Measurements from ENCODE around the gene BBS9.

BBS9 gene

GRCh38 chr7:33339074-33339790, 209.9 kb downstream of the BBS9 start:
- no peak overlapping the region for H3K9ac ChIP-seq
- no peak overlapping the region for H3K27ac ChIP-seq
- no peaks in the 10 kb centered on the region for H3K9me3 ChIP-seq
- H3K4me1 ChIP-seq = no peaks in the 10 kb centered on the region
- no peak for TF ChIP-seq Cebpa-rat (IDR thresholded peaks at IDR 0.05)
- H3K36me3 ChIP-seq = no peaks in the 10 kb centered on the region
- no peak overlapping the region for H3K4me3 ChIP-seq
- H3K4me2 ChIP-seq = no peak overlapping the region
- H4K20me1 ChIP-seq = no peaks in the 10 kb centered on the region
- no peaks in the 10 kb centered on the region for H3K27me3 ChIP-seq

DNA sequence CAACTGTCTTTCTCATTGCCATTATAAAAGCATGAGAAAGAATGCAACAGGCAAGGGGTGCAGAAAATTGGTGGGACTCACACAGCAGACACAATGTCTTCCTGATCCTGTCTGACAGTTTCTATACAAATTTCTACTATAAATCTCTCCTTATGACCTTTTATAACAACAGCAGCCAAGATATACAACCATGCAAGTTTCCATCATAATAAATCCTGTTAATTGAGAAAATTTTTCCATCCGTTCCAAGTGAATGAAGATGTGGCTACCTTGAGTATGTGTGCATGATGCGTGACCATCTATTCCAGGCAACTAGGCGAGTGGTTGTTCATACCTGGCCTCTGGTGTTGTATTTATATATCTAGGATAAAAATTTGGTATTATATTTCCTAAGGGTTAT, 216.7 kb downstream of the BBS9 start:
- Histone ChIP-seq H3K9me3 (no peaks in the 10 kb centered on the region), H4K20me1 (no peaks in the 10 kb centered on the region), H3K27me3 (no peaks in the 10 kb centered on the region), H3K4me3 (no peak overlapping the region), H3K4me2 (no peak overlapping the region), H3K36me3 (no peaks in the 10 kb centered on the region), H3K27ac (no peak overlapping the region), H3K9ac (no peak overlapping the region), H3K4me1 (no peaks in the 10 kb centered on the region)
- TF ChIP-seq Cebpa-rat (IDR thresholded peaks at IDR 0.05) = no peak

- TF ChIP-seq Cebpa-rat (IDR thresholded peaks at IDR 0.05) = no peak
- Histone ChIP-seq H3K9me3 (no peaks in the 10 kb centered on the region), H3K27ac (no peak overlapping the region), H3K36me3 (no peaks in the 10 kb centered on the region), H3K9ac (no peak overlapping the region), H3K27me3 (no peaks in the 10 kb centered on the region), H4K20me1 (no peaks in the 10 kb centered on the region), H3K4me1 (no peaks in the 10 kb centered on the region), H3K4me3 (no peak overlapping the region), H3K4me2 (no peak overlapping the region)
Measured at GRCh38 chr7:33350577-33350976, 221.2 kb downstream of the BBS9 start.

- no peak overlapping the region for H3K9ac ChIP-seq
- no peak overlapping the region for H3K4me3 ChIP-seq
Measured at GRCh38 chr7:33351709-33352108, 222.3 kb downstream of the BBS9 start.

DNA sequence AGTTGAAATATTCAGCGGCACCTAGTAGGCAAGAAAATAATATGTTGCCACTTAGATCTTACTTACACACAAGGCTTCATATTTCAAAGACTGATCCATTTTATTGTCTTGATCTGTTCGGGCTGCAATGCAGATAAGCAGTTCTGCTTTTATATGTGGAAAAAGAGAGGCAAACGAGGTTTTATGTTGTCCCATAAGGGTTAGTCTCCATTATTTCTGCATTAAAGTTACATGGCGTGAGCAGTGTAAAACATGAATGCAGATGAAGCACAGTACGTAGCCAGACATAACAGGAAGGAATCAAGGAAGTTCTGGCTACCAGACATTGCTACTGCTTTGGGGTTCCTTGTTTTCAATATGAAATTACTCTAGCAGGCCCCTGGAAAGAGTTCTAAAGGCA, 224.8 kb downstream of the BBS9 start:
- Histone ChIP-seq H3K4me1 (no peaks in the 10 kb centered on the region), H3K9me3 (no peaks in the 10 kb centered on the region), H3K27me3 (no peaks in the 10 kb centered on the region), H4K20me1 (no peaks in the 10 kb centered on the region), H3K36me3 (no peaks in the 10 kb centered on the region), H3K9ac (no peak overlapping the region), H3K27ac (no peak overlapping the region), H3K4me3 (no peak overlapping the region), H3K4me2 (no peak overlapping the region)
- no peak for TF ChIP-seq Cebpa-rat (IDR thresholded peaks at IDR 0.05)

More at GRCh38 chr7:33351709-33352108, 222.3 kb downstream of the BBS9 start:
- TF ChIP-seq Cebpa-rat (IDR thresholded peaks at IDR 0.05) = no peak
- no peaks in the 10 kb centered on the region for H3K36me3 ChIP-seq
- H4K20me1 ChIP-seq = no peaks in the 10 kb centered on the region
- no peak overlapping the region for H3K27ac ChIP-seq
- no peaks in the 10 kb centered on the region for H3K27me3 ChIP-seq
- H3K4me1 ChIP-seq = no peaks in the 10 kb centered on the region
- no peak overlapping the region for H3K4me2 ChIP-seq
- H3K9me3 ChIP-seq = no peaks in the 10 kb centered on the region

DNA sequence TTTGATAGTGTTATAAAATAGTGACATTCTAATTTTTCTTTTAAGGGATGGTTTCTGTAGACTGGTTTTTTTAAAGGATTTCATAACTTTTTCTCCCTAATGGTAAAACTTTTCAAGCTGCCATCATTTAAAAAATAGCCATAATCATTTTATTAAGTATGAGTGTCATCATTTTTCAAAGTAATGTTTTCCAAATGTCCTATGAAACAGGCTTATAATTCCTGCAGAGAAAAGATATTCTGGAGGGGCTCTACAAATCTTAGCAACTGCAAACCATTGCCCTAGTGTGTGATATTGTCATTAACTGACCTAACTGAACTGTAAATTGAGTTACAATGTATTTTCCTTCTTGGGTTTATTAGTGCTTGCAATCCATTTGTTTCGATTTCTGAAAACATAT, 226.0 kb downstream of the BBS9 start:
- no peak for TF ChIP-seq Cebpa-rat (IDR thresholded peaks at IDR 0.05)
- no peaks in the 10 kb centered on the region for H3K4me1 ChIP-seq
- no peaks in the 10 kb centered on the region for H3K36me3 ChIP-seq
- no peak overlapping the region for H3K9ac ChIP-seq
- no peaks in the 10 kb centered on the region for H3K27me3 ChIP-seq
- H3K9me3 ChIP-seq = no peaks in the 10 kb centered on the region
- H3K4me2 ChIP-seq = no peak overlapping the region
- H4K20me1 ChIP-seq = no peaks in the 10 kb centered on the region
- no peak overlapping the region for H3K4me3 ChIP-seq
- no peak overlapping the region for H3K27ac ChIP-seq

DNA sequence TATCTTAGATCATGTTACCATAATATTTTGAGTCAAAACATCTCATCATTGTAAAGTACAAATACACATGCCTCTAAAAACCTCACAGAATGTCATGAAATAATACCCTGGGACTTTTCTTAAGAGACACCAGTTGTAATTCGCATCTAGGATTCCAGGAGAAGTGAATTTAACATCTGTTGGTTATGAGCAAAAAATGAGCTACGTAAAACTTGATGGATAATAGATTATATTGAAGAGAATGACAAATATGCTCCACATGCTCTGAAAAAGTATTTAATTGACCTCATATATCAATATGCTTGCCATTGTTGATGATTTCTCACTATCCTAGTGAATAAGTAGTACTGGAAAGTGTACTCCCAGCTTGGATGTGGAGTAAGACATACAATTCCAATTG, 227.0 kb downstream of the BBS9 start:
- Histone ChIP-seq H3K27me3 (no peaks in the 10 kb centered on the region), H3K4me1 (no peaks in the 10 kb centered on the region), H3K27ac (no peak overlapping the region), H3K9ac (no peak overlapping the region), H3K4me2 (no peak overlapping the region), H3K9me3 (no peaks in the 10 kb centered on the region), H3K36me3 (no peaks in the 10 kb centered on the region), H4K20me1 (no peaks in the 10 kb centered on the region), H3K4me3 (no peak overlapping the region)
- no peak for TF ChIP-seq Cebpa-rat (IDR thresholded peaks at IDR 0.05)

DNA sequence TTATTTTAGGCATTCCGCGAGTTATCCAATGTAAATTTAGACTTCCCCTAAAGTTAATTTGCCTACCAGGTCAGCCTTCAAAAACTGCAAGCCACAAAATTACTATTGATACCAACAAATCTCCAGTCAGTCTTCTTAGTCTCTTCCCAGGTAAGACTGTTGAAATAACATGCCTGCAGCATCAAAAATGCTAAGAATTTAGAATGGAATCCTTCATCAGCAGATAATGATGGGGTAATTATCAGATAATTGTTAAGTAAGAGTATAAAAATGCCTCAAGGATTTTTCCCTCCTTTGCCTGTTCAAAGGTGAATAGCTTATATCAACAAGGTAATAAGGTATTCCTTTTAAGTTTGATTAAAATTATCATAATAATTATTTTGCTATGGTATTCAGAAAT, 228.5 kb downstream of the BBS9 start:
- Histone ChIP-seq H3K9me3 (no peaks in the 10 kb centered on the region), H4K20me1 (no peaks in the 10 kb centered on the region), H3K36me3 (no peaks in the 10 kb centered on the region), H3K4me1 (no peaks in the 10 kb centered on the region), H3K4me2 (no peak overlapping the region), H3K4me3 (no peak overlapping the region), H3K9ac (no peak overlapping the region), H3K27me3 (no peaks in the 10 kb centered on the region), H3K27ac (no peak overlapping the region)
- no peak for TF ChIP-seq Cebpa-rat (IDR thresholded peaks at IDR 0.05)

- H3K4me3 ChIP-seq = no peak overlapping the region
- peaks cover 9% of the 10 kb centered on the region for H3K4me1 ChIP-seq
- H3K4me2 ChIP-seq = peak overlapping the region; percentile 16
- no peak overlapping the region for H3K27ac ChIP-seq
- no peak overlapping the region for H3K9ac ChIP-seq
- no peaks in the 10 kb centered on the region for H3K9me3 ChIP-seq
- no peaks in the 10 kb centered on the region for H4K20me1 ChIP-seq
- H3K27me3 ChIP-seq = no peaks in the 10 kb centered on the region
- no peak for TF ChIP-seq Cebpa-rat (IDR thresholded peaks at IDR 0.05)
- no peaks in the 10 kb centered on the region for H3K36me3 ChIP-seq
Measured at GRCh38 chr7:33369888-33370287, 240.5 kb downstream of the BBS9 start.

- Histone ChIP-seq H3K27me3 (no peaks in the 10 kb centered on the region), H3K36me3 (no peaks in the 10 kb centered on the region), H3K27ac (no peak overlapping the region), H3K4me2 (no peak overlapping the region), H3K4me3 (no peak overlapping the region), H3K9ac (no peak overlapping the region), H3K9me3 (no peaks in the 10 kb centered on the region; the same call in 1 of the 2 replicates), H4K20me1 (no peaks in the 10 kb centered on the region), H3K4me1 (peaks cover 9% of the 10 kb centered on the region)
- TF ChIP-seq Cebpa-rat (IDR thresholded peaks at IDR 0.05) = no peak
Measured at GRCh38 chr7:33373195-33373594, 243.8 kb downstream of the BBS9 start.

Measured in BLaER1 (cell line).